Renal cortical epithelial cell (primary cell): ENCODE data around the gene UFSP1. TPM values are rescaled to one million over a fixed set of nuclear protein-coding genes. Genes with fewer than 3 reads are reported as not detected.

Source experiments
- DNase-seq: peaks from one replicate; pipeline ENCODE4 v3.0.0-alpha.2; 2011; ENCODE audit warnings: low read depth
- total RNA-seq: library from RNA; depleted of rRNA; stranded (reverse); fragments of >200 nt; gene quantifications from 2 replicates; pipeline ENCODE4 v1.2.3, GENCODE V29; 2014

UFSP1 gene
- total RNA-seq, 1 donor from 2014 or later: 2.1 TPM

DNA sequence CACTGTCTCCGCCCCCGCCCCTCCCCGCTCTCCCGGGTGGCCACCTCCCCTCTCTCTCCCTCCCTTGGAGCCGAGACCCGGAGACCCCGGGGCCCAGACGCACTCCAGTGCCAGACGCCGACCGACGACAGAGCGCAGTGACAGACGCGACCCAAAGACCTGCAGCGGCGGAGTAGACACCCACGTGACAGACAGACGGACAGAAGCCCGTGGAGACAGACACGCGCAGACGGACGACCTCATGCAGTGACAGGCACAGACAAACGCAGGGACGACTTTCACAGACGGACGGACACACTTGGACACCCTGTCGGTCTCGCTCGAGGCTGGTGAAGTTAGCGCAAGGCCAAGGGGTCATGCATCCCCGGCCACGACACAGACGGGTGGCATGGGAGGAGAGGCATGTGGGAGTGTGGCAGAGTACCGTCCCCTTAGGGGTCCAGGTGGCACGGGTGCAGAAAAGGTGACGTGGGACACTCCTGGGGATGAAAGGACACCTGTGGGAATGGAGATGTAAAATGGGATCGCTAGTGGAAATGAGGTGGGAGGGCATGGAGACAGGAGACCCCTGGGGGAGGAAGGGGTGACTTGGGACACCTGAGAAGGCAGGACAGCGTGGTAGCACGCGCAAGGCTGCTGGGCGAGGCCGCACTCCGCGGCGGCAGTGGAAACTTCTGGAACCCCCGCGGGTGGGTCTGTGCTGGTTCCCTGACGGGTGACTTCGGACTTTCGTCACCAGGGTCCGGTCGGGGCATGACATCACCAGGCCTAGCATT lies 6.6 kb upstream of the UFSP1 start:
- no peak for DNase-seq

DNA sequence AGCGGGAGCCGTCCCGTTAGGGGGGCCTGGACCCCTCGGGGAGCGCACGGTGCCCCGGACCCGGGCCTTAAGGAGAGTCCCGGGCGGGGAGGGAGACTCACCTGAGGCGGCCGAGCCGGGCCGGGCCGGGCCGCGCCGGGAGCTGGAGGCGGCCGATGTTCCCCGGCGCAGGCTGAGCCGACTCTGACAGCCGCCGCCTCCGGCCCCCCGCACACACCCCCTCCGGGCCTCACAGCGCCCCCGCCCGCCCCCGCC lies 6.1 kb upstream of the UFSP1 start, which contains the start of gene ACHE:
Gene ACHE, minus strand, starts transcription at position 188 of the 255 bp plus-strand sequence. CDS start 1,656 bp downstream, outside the sequence.
- no peak for DNase-seq

GRCh38 chr7:100894860-100895700 lies 5.6 kb upstream of the UFSP1 start:
- no peak for DNase-seq

DNA sequence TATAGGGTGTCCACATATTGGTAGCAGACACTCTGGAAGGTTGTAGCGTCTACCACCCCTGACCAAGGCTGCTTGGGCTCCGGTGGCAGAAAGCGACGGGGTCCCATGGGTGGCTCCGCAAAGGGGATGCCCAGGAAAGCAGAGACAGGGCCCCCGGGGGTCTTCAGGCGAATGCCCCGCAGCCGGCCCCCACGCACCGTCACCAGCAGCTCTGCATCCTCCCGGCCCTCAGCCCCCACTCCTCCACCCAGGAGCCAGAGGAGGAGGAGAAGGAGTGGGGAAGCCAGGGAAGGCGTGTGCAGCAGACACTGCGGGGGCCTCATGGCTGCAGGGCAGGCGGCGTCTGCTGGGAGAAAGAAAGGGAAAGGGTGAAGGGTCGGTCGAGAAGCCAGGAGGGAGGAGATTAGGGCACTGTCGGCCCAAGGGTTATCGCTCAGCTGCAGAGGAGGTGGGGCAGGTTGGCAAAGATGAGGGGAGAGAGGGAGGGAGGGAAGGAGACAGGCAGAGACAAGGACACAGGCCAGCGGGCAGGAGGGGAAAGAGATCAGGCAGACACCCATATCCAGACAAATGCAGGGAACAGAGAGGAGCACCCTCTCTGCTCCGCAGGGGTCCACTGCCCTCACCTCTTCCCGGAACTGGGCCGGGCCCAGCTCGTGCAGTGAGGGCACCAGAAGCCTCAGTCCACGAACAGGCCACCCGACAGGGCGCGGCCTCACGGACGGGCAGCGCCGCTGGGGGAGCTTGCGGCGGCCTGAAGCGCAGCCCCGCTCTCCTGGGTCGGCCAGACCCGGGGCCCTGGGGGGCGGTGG lies 4.6 kb upstream of the UFSP1 start:
- DNase-seq: no peak

DNA sequence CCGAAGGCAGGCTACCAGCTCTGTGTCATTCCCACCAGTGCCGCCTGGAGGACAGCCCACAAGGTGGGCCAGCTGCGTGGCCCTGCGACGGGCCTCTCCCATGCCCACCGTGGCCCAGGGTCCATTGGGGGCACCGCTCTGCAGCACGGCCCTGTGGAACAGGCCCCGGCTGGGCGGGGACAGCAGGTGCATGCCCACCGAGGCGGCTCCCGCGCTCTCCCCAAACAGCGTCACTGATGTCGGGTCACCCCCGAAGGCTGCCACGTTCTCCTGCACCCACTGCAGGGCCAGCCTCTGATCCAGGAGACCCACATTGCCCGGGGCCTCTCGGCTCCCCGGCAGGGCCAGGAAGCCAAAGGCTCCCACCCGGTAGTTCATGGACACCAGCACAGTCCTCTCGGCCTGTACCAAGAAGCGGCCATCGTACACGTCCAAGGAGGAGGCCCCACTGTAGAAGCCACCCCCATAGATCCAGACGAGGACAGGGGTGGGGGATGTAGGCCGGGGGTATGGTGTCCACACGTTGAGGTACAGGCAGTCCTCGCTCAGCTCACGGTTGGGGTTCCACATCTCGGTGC lies 3.9 kb upstream of the UFSP1 start:
- DNase-seq: no peak

- DNase-seq: no peak
These were observed 3.1 kb upstream of the UFSP1 start for GRCh38 chr7:100892364-100893317.

- DNase-seq: peak; percentile 78
These were observed 2.2 kb upstream of the UFSP1 start for GRCh38 chr7:100891568-100892247.

DNA sequence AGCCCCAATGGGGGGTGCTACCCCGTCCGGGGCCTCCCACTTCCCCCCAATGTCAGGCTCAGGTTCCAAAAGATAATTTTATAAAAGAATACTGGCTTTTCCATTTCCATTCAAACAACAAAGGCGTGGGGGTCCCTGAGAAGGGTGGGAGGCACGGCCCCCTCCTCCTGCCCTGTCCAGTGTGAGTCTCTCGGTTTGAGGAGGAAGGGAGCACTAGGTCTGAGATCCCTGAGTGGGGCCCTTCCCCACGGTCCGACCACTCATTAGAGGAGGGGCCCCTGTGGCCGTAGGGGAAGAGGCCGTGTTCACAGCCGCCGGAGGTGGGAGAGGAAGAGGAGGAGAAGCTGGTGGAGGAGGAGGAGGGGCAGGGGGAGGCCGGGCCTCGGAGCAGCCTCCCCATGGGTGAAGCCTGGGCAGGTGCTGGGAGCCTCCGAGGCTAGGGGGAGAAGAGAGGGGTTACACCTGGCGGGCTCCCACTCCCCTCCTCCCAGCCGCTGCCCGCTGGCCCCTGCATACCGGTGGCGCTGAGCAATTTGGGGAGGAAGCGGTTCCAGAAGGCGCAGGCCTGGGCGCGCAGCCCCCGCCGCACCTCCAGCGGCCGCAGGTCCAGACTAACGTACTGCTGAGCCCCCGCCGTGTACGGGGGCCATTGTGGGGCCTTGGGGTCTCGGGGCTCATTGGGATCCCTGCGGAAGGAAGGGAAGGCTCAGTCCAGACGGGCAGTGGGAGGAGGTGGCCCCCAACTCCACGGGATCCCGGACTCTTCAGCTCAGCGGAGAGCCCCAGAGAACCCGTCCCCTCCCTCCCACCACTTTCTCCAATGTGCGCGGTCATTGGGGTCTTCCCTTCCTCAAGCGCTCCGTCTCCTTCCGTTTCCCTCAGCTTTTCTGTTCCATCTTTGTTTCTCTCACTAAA lies 1.4 kb upstream of the UFSP1 start:
- DNase-seq: no peak

DNA sequence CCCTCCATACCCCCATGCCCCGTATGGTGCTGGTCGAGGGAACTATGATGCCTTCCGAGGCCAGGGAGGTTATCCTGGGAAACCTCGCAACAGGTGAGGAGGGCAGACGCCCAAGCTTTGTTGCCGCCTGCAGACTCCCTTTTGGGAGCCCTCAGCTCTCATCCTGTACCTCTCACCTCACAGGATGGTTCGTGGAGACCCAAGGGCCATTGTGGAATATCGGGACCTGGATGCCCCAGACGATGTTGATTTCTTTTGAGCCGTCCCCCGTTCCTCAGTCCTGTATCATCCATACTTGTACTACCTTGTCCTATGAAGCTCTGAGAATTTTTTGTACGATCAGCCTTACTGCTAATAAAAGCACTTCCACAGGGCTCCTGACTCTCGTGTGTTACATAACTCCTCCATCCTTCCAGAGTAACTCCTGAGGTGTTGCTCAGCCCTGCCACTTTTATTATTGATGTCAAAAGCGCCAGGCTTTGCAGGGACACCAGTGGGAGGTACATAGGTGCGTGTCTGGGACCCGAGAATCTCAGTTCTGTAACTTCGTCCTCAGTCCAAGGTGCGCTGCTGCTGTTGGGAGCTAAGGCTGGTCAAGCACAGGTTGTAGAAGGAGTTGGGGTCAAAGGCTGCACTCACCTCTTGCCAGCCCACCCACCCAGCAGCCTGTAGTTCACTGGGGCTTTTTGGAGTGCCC lies 1.1 kb downstream of the UFSP1 start:
- DNase-seq: no peak

- DNase-seq: no peak
These were observed 1.8 kb downstream of the UFSP1 start for GRCh38 chr7:100887516-100888290.

DNA sequence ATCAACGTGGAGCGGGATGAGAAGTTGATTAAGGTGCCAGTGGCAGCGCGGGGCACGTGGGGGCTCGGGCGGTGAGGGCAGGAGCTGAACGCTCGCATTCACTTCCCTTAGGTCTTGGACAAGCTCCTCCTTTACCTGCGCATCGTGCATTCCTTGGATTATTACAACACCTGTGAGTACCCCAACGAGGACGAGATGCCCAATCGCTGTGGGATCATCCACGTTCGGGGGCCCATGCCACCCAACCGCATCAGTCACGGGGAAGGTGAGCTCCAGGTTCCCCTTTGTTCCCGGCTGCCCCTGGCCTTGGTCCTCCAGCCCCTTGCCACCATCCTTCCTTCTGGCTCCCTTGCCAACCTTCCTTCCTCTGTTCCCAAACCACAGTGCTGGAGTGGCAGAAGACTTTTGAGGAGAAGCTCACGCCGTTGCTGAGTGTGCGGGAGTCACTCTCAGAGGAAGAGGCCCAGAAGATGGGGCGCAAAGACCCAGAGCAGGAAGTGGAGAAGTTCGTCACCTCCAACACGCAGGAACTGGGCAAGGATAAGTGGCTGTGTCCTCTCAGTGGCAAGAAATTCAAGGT lies 2.5 kb downstream of the UFSP1 start:
- no peak for DNase-seq

DNA sequence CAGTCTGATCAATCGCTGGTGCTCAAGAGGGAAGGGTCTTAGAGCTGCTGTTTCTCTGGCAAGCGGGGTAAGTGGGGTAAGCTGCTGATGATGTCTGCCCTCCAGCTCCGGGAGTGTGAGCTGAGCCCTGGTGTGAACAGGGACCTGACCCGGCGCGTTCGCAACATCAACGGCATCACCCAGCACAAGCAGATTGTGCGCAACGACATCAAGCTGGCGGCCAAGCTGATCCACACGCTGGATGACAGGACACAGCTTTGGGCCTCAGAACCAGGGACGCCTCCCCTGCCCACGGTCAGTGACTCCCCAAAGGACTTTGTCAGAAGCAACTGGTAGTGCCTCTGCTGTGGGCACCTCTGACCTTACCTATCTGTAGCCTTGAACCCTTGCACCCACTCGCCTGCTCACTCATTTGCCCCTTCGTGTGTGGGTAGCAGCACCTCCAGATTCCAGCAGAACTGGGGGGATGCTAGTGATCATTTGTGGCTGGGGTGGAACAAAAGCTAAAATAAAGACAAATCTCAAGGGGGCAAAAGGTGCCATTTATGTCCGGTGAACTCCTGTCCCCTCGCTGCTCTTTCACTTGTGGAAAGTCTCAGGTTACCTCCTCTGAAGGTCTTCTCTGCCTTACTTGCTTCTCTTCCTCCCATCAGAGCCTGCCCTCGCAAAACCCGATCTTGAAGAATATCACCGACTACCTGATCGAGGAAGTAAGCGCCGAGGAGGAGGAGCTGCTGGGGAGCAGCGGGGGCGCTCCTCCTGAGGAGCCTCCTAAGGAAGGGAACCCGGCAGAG lies 3.2 kb downstream of the UFSP1 start:
- no peak for DNase-seq

GRCh38 chr7:100885440-100886141 lies 3.9 kb downstream of the UFSP1 start:
- no peak for DNase-seq

DNA sequence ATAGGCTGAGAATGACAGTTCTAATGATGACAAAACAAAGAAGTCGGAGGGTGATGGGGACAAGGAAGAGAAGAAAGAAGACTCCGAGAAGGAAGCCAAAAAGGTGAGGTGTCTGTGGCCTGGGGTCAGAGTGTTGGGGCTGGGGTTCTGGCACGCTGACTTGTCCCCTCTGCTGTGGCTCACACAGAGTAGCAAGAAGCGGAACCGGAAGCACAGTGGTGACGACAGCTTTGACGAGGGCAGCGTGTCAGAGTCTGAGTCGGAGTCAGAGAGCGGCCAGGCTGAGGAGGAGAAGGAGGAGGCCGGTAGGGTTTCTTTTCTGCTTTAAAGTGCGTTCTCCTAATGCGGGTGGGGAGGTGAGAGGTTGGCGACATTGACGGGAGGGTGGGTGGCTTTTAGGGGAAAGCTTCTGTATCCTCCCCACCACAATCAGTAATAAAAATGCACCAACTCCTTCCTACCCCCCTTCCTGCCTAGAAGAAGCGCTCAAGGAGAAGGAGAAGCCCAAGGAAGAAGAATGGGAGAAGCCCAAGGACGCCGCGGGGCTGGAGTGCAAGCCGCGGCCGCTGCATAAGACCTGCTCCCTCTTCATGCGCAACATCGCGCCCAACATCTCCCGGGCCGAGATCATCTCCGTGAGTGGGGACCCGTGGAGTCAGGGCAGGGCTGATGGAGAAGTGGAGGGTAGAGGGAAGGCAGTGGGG lies 4.6 kb downstream of the UFSP1 start:
- no peak for DNase-seq
